Keratinocyte (primary cell): Measurements from ENCODE around the gene DSEL. TPM values are rescaled to one million over a fixed set of nuclear protein-coding genes. Genes with fewer than 3 reads are reported as not detected.

Experiments
- DNase-seq: peaks from one replicate; pipeline ENCODE4 v3.0.0-alpha.2; 2011; ENCODE audit warnings: low read depth, missing footprints, low spot score
- FAIRE-seq: peaks from 2 replicates; lab custom pipeline; 2011; peaks lifted over from hg19 to GRCh38; lab: Jason Lieb, UNC
- H2AFZ ChIP-seq: 2 replicates; pipeline ENCODE4 v1.6.0; 2012; ENCODE audit warnings: low read length, control low read depth, inconsistent platforms; ENCODE audit not compliant: control insufficient read depth
- H3K27ac ChIP-seq: 2 replicates; pipeline ENCODE4 v1.5.1; 2011; ENCODE audit warnings: low read length; ENCODE audit not compliant: control insufficient read depth, insufficient read depth
- H3K27me3 ChIP-seq: 3 replicates; pipeline ENCODE4 v1.6.0; 2011; ENCODE audit warnings: low read length; ENCODE audit not compliant: control insufficient read depth, insufficient read depth; ENCODE audit errors: extremely low read depth
- H3K36me3 ChIP-seq, 2 experiments: 2 replicates in 1 of 2; 3 replicates in 1 of 2; pipeline ENCODE4 v1.5.1; 2011; ENCODE audit warnings: low read length in 2 of 2, mild to moderate bottlenecking in 1 of 2; ENCODE audit not compliant: control insufficient read depth in 2 of 2, insufficient read depth in 2 of 2; ENCODE audit errors: extremely low read depth in 1 of 2
- H3K4me1 ChIP-seq: 3 replicates; pipeline ENCODE4 v1.5.1; 2011; ENCODE audit warnings: low read length; ENCODE audit not compliant: control insufficient read depth, insufficient read depth; ENCODE audit errors: extremely low read depth
- H3K4me2 ChIP-seq: 3 replicates; pipeline ENCODE4 v1.6.0; 2011; ENCODE audit warnings: low read depth, low read length; ENCODE audit not compliant: control insufficient read depth, insufficient read depth; ENCODE audit errors: extremely low read depth
- H3K4me3 ChIP-seq, 3 experiments: fragments of 200-600 bp in 1 of 3; sonication (generic) in 1 of 3; 2 replicates in 2 of 3; 3 replicates in 1 of 3; pipeline ENCODE4 v1.5.1; 2011 to 2016; ENCODE audit warnings: low read length in 3 of 3, mild to moderate bottlenecking in 3 of 3, control low read depth in 2 of 3, inconsistent platforms in 1 of 3, low read depth in 1 of 3, mixed read lengths in 1 of 3, mixed run types in 1 of 3, moderate library complexity in 1 of 3; ENCODE audit not compliant: control insufficient read depth in 2 of 3, insufficient read depth in 2 of 3; ENCODE audit errors: extremely low read depth in 1 of 3
- H3K79me2 ChIP-seq: 2 replicates; pipeline ENCODE4 v1.6.0; 2012; ENCODE audit warnings: low read length; ENCODE audit not compliant: control insufficient read depth, insufficient read depth
- H3K9ac ChIP-seq: 3 replicates; pipeline ENCODE4 v1.6.0; 2011; ENCODE audit warnings: low read length; ENCODE audit not compliant: control insufficient read depth, insufficient read depth; ENCODE audit errors: extremely low read depth
- H3K9me1 ChIP-seq: 3 replicates; pipeline ENCODE4 v1.6.0; 2011; ENCODE audit warnings: low read length; ENCODE audit not compliant: control insufficient read depth, insufficient read depth; ENCODE audit errors: extremely low read depth
- H3K9me3 ChIP-seq: 2 replicates; pipeline ENCODE4 v1.5.1; 2012; ENCODE audit warnings: low read depth, low read length; ENCODE audit not compliant: control insufficient read depth
- H4K20me1 ChIP-seq: 3 replicates; pipeline ENCODE4 v1.6.0; 2011; ENCODE audit warnings: low read length; ENCODE audit not compliant: control insufficient read depth, insufficient read depth; ENCODE audit errors: extremely low read depth
- CTCF ChIP-seq, 3 experiments: IDR thresholded peaks in 1 of 3; conservative IDR thresholded peaks in 1 of 3; optimal IDR thresholded peaks in 1 of 3; 2 replicates in 2 of 3; 3 replicates in 1 of 3; pipeline versions ENCODE3 to v1.5.1; 2011; ENCODE audit warnings: low read length in 3 of 3, mild to moderate bottlenecking in 3 of 3, moderate library complexity in 2 of 3, control low read depth in 1 of 3, inconsistent platforms in 1 of 3; ENCODE audit not compliant: insufficient read depth in 2 of 3; ENCODE audit errors: extremely low read depth in 1 of 3
- EZH2 ChIP-seq: IDR thresholded peaks from one replicate; pipeline ENCODE4 v1.6.1; 2012; ENCODE audit warnings: inconsistent platforms, mild to moderate bottlenecking, low read length, moderate library complexity
- dilution Hi-C: fragments of 300-500 bp; cut with MboI; formaldehyde crosslinking; loops from one replicate; pipeline ENCODE4 v1.7.0; 2020; ENCODE audit warnings: low sequenced_read_pairs; ENCODE audit not compliant: extremely low pct_ligation_motif_present
- polyA minus RNA-seq, 3 experiments: library from RNA; depleted of rRNA, polyadenylated mRNA; stranded (reverse); fragments of >200 nt; gene quantifications; 1 replicate in 1 of 3; 2 replicates in 1 of 3; 3 replicates in 1 of 3; pipeline ENCODE4 v1.2.3, GENCODE V29; 2011
- polyA plus RNA-seq, 5 experiments: library from polyadenylated mRNA; depleted of rRNA in 3 of 5; stranded (reverse) in 3 of 5; stranded (forward) in 1 of 5; unstranded in 1 of 5; fragments of >200 nt; gene quantifications; 1 replicate in 1 of 5; 2 replicates in 3 of 5; 3 replicates in 1 of 5; pipeline versions ENCODE4 v1.2.1 to v1.2.3, GENCODE V29; 2011 to 2012; ENCODE audit warnings: missing spikeins in 2 of 5, low read depth in 1 of 5, low replicate concordance in 1 of 5

The DSEL gene
- 2.7 to 3.4 TPM (median 2.9 TPM) in 3 replicates for polyA plus RNA-seq
- 1.1 TPM for polyA plus RNA-seq (2011; ENCODE audit: low read depth)
- polyA plus RNA-seq (2011; cell fraction: cytosol; rRNA removed) = 0.92 and 1.8 TPM in 2 replicates
- 4.4 and 5.5 TPM in 2 replicates for polyA plus RNA-seq (2011; cell fraction: nucleus; rRNA removed)
- 1.5 and 2.4 TPM in 2 replicates for polyA plus RNA-seq (2012; ENCODE audit: low replicate concordance)
- 1.7 to 9.8 TPM (median 6.9 TPM) in 3 replicates for polyA minus RNA-seq
- 2.9 TPM for polyA minus RNA-seq (2011; cell fraction: cytosol; rRNA and poly(A)+ RNA removed)
- 12.8 and 24.0 TPM in 2 replicates for polyA minus RNA-seq (2011; cell fraction: nucleus; rRNA and poly(A)+ RNA removed)

DNA sequence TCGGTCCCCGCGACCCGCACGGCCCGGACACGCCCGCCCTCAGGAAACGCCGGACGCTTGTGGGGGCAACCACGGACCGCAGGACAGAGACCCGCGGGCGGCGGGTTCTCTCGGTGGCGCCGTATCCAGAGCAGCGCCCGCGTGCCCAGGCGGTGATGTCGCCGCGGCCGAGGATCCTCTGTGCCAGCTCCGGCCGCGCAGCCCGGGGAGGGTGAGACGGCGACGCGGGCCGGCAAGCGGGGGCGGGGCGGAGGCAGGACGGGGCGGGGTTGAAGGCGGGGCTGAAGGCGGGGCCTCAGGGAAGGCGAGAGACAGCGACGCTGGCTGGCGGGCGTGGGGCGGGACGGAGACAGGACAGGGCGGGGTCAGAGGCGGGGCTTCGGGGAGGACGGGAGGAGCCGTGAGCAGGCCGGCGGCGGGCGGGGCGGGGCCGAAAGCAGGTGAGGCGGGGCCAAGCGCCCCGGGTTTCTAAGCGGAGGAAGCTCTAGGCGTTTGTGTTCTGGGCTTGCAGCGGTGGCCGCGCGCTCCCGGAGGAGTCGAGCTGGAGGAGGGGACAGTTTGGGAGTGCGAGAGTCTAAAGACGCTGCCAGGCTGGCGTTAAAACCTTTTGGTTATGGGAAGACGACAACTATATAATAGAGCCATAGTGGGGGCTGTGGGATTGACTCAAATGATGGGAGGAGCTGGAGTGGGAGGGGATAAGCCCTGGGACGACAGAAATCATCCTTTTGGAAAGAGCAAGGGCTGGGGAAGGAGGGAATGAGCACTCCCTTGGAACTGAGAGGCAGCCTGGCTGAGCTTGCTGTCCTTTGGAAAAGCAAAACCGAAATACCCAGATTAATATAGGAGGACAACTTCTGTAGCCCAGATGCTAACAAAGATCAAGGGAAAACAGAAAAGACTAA lies at the start of gene DSEL:
Gene DSEL, minus strand, starts transcription at position 182 of the 905 bp plus-strand sequence. CDS start 2,112 bp downstream, outside the sequence.
- peak within 1 kb of the TSS; percentile 98 for H2AFZ ChIP-seq
- TF ChIP-seq EZH2 = no peak
- no peak for TF ChIP-seq CTCF (optimal IDR thresholded peaks at IDR 0.05 in 1 of 3, IDR thresholded peaks at IDR 0.05 in 1 of 3, conservative IDR thresholded peaks at IDR 0.05 in 1 of 3; ENCODE audit: extremely low read depth in 1 of 3, insufficient read depth in 2 of 3, low read length in 3 of 3)

GRCh38 chr18:67553437-67553836 lies 36.9 kb upstream of the DSEL start:
- H3K36me3 ChIP-seq = no peaks in the 10 kb centered on the region
- dilution Hi-C loops = no loop called here

More for the DNA sequence above, at the start of gene DSEL:
- dilution Hi-C loops = no loop called here
- DNase-seq (no peak), FAIRE-seq (peak; percentile 87)
- peak within 1 kb of the TSS; percentile 71 for H3K27ac ChIP-seq
- peaks cover 6% of the 10 kb centered on the region for H3K4me1 ChIP-seq
- peaks cover 0 to 2% of the 10 kb centered on the region in 2 experiments for H3K36me3 ChIP-seq
- H3K27me3 ChIP-seq = no peaks in the 10 kb centered on the region
- no peaks in the 10 kb centered on the region for H3K9me3 ChIP-seq
- H4K20me1 ChIP-seq = no peaks in the 10 kb centered on the region
- H3K4me2 ChIP-seq = peak within 1 kb of the TSS; percentile 88
- peak within 1 kb of the TSS; percentile 86 for H3K9ac ChIP-seq
- H3K79me2 ChIP-seq = no peaks in the 10 kb centered on the region
- peak within 1 kb of the TSS; percentile 78 to 92 (median 91) for H3K4me3 ChIP-seq
- H3K9me1 ChIP-seq = no peaks in the 10 kb centered on the region

More at GRCh38 chr18:67553437-67553836, 36.9 kb upstream of the DSEL start:
- DNase-seq (no peak), FAIRE-seq (no peak)
- Histone ChIP-seq H3K79me2 (no peaks in the 10 kb centered on the region), H3K9ac (no peak overlapping the region), H3K27ac (no peak overlapping the region), H3K4me2 (no peak overlapping the region), H3K4me1 (no peaks in the 10 kb centered on the region), H4K20me1 (no peaks in the 10 kb centered on the region), H3K9me1 (no peaks in the 10 kb centered on the region), H3K4me3 (no peak overlapping the region), H3K27me3 (no peaks in the 10 kb centered on the region), H2AFZ (no peak overlapping the region), H3K9me3 (no peaks in the 10 kb centered on the region)
- TF ChIP-seq EZH2 (no peak), CTCF (optimal IDR thresholded peaks at IDR 0.05 in 1 of 3, IDR thresholded peaks at IDR 0.05 in 1 of 3, conservative IDR thresholded peaks at IDR 0.05 in 1 of 3; ENCODE audit: extremely low read depth in 1 of 3, insufficient read depth in 2 of 3, low read length in 3 of 3) (no peak)
